Umbilical cord (tissue), 2 donors: Measurements from ENCODE around the gene SLC8A2. TPM values are rescaled to one million over a fixed set of nuclear protein-coding genes. Genes with fewer than 3 reads are reported as not detected.

Experiments used
- DNase-seq: peaks from one replicate; pipeline ENCODE4 v3.0.0-alpha.2; 2015; ENCODE audit warnings: low spot score
- total RNA-seq: library from RNA; depleted of rRNA; stranded (reverse); fragments of >200 nt; gene quantifications from one replicate; pipeline ENCODE4 v1.2.3, GENCODE V29; 2014; ENCODE audit warnings: low replicate concordance; ENCODE audit not compliant: insufficient read depth

The SLC8A2 gene
- total RNA-seq, 1 donor from 2014 or later, result 4.8 TPM

- DNase-seq, result no peak
Measured at GRCh38 chr19:47432499-47432898, 39.2 kb downstream of the SLC8A2 start.

- DNase-seq, result no peak
Measured at GRCh38 chr19:47432091-47432490, 39.6 kb downstream of the SLC8A2 start.

GRCh38 chr19:47430041-47430802 lies 41.5 kb downstream of the SLC8A2 start:
- peak; percentile 38 for DNase-seq

GRCh38 chr19:47429140-47429793 lies 42.4 kb downstream of the SLC8A2 start:
- DNase-seq, result no peak

GRCh38 chr19:47428177-47428894 lies 43.4 kb downstream of the SLC8A2 start:
- peak; percentile 96 for DNase-seq

GRCh38 chr19:47427241-47428176 lies 44.2 kb downstream of the SLC8A2 start:
- DNase-seq, result peak; percentile 63

GRCh38 chr19:47423203-47423882 lies 48.4 kb downstream of the SLC8A2 start:
- DNase-seq, result no peak

- no peak for DNase-seq
Measured at GRCh38 chr19:47422417-47423163, 49.1 kb downstream of the SLC8A2 start.

- no peak for DNase-seq
Measured at GRCh38 chr19:47421844-47422395, 49.8 kb downstream of the SLC8A2 start.

GRCh38 chr19:47421244-47421786 lies 50.4 kb downstream of the SLC8A2 start:
- no peak for DNase-seq

- DNase-seq, result no peak
Measured at GRCh38 chr19:47419789-47420188, 51.9 kb downstream of the SLC8A2 start.

- DNase-seq, result no peak
Measured at GRCh38 chr19:47419030-47419783, 52.5 kb downstream of the SLC8A2 start, which contains the start of gene MEIS3. Gene MEIS3, minus strand, starts transcription at chr19:47419527. Its CDS starts 446 bp downstream, at chr19:47419081.

GRCh38 chr19:47418692-47419029 lies 53.0 kb downstream of the SLC8A2 start:
- no peak for DNase-seq

GRCh38 chr19:47417746-47418691 lies 53.7 kb downstream of the SLC8A2 start:
- no peak for DNase-seq

GRCh38 chr19:47417107-47417745 lies 54.5 kb downstream of the SLC8A2 start:
- no peak for DNase-seq

- DNase-seq, result no peak
Measured at GRCh38 chr19:47416643-47416985, 55.1 kb downstream of the SLC8A2 start.
